Bronchial epithelial cell (primary cell): ENCODE measurements around the gene C6. TPM values are rescaled to one million over a fixed set of nuclear protein-coding genes. Genes with fewer than 3 reads are reported as not detected.
"Not testable (repeated sequence)": the region's sequence is repeated elsewhere in the genome, so short reads cannot be mapped to it uniquely, and the experiment has no call there.

ENCODE experiments used
- DNase-seq: peaks from one replicate; pipeline ENCODE4 v3.0.0-alpha.2; 2010; ENCODE audit warnings: low read depth
- FAIRE-seq: peaks from 2 replicates; lab custom pipeline; 2011; peaks lifted over from hg19 to GRCh38; lab: Jason Lieb, UNC
- H3K27me3 ChIP-seq: 2 replicates; pipeline ENCODE4 v1.5.1; 2011; ENCODE audit warnings: low read length; ENCODE audit not compliant: control insufficient read depth, insufficient read depth
- H3K36me3 ChIP-seq: 2 replicates; pipeline ENCODE4 v1.5.1; 2011; ENCODE audit warnings: low read length; ENCODE audit not compliant: control insufficient read depth, insufficient read depth
- H3K4me3 ChIP-seq: 2 replicates; pipeline ENCODE4 v1.5.1; 2011; ENCODE audit warnings: mild to moderate bottlenecking, low read depth, low read length, control low read depth
- CTCF ChIP-seq: IDR thresholded peaks from 2 replicates; pipeline ENCODE4 v1.5.1; 2011; ENCODE audit warnings: mild to moderate bottlenecking, moderate library complexity, low read length, control low read depth, inconsistent platforms; ENCODE audit not compliant: insufficient read depth, severe bottlenecking
- total RNA-seq: library from RNA; depleted of rRNA; stranded (reverse); fragments of >200 nt; gene quantifications from 2 replicates; pipeline ENCODE4 v1.2.1, GENCODE V29; 2014

C6 gene
- total RNA-seq, 1 donor from 2014 or later = not detected

DNA sequence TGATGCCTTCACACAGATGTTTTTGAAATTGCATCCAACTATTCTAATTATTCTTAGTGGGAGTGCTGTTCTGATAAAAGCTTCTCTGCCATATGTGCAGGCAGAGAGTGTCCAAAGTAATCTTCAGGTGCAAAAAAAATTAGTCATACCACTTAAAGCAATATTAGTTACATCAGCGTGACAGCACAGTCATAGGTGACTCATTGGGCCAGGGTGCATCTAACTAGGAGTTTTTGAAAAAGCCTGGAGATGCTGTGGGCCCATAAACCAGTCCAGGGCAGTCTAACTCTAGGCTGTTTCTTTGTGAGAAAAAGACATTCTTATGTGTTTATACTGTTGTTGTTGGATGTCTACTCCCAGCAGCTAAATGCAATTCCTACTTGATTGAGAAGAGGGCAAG is 33.0 kb upstream of the C6 start:
- FAIRE-seq = peak; percentile 80
- DNase-seq = peak; percentile 86

DNA sequence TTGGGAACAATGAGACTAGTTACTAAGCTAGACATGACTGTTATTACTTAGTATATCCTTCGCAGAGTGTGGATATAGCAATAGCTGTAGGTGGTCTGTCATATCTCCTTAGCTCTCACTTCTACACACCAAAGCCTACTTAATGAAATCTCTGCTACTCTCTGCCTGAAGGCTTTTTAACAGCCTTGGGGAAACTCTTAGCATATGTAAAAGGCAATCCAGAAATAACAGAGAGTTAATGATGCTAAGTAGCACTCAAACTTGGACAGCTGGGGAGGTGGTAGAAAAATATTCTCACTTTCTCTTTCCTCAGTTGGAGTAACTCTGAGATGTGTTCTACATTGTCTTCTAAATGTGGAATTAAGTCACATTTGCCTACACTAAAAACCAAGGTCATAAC is 30.2 kb upstream of the C6 start:
- DNase-seq (no peak), FAIRE-seq (no peak)
- no peaks in the 10 kb centered on the region for H3K36me3 ChIP-seq
- TF ChIP-seq CTCF = no peak
- no peaks in the 10 kb centered on the region for H3K27me3 ChIP-seq
- no peak overlapping the region for H3K4me3 ChIP-seq

More for the DNA sequence above, 33.0 kb upstream of the C6 start:
- Histone ChIP-seq H3K36me3 (no peaks in the 10 kb centered on the region), H3K4me3 (no peak overlapping the region), H3K27me3 (no peaks in the 10 kb centered on the region)
- no peak for TF ChIP-seq CTCF

GRCh38 chr5:41240985-41241384 is 27.7 kb upstream of the C6 start:
- TF ChIP-seq CTCF = no peak
- Histone ChIP-seq H3K4me3 (no peak overlapping the region), H3K27me3 (no peaks in the 10 kb centered on the region), H3K36me3 (no peaks in the 10 kb centered on the region)
- FAIRE-seq = no peak
- no peak for DNase-seq

GRCh38 chr5:41240390-41240789 is 27.1 kb upstream of the C6 start:
- Histone ChIP-seq H3K27me3 (no peaks in the 10 kb centered on the region), H3K4me3 (no peak overlapping the region), H3K36me3 (no peaks in the 10 kb centered on the region)
- TF ChIP-seq CTCF = no peak
- DNase-seq (no peak), FAIRE-seq (no peak)

DNA sequence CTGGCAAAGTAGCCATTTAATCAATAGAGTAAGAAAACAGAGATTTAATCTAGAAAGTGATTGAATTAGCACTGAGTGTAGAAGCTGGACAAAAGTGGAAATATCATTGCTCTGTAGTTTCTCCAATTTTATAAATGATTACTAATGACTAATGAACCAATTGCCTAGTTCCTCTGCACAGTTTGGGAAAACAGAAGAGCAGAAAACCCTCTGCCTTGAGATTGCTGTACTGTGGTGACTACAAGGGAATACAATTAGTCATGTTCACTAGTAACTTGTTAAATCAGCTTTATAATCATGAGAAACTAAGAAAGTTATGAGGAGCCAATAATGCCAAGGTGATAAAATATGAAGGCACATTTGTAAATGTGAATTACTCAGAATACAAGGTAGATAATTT is 21.1 kb upstream of the C6 start:
- no peak overlapping the region for H3K4me3 ChIP-seq
- H3K36me3 ChIP-seq = no peaks in the 10 kb centered on the region
- TF ChIP-seq CTCF = no peak
- H3K27me3 ChIP-seq = no peaks in the 10 kb centered on the region
- DNase-seq = no peak
- no peak for FAIRE-seq

- Histone ChIP-seq H3K4me3 (no peak overlapping the region), H3K36me3 (no peaks in the 10 kb centered on the region), H3K27me3 (no peaks in the 10 kb centered on the region)
- no peak for TF ChIP-seq CTCF
- FAIRE-seq (no peak), DNase-seq (no peak)
Observed at GRCh38 chr5:41232797-41233196, 19.5 kb upstream of the C6 start.

GRCh38 chr5:41230276-41230675 is 16.9 kb upstream of the C6 start:
- not testable (repeated sequence) for DNase-seq, H3K36me3 ChIP-seq, H3K27me3 ChIP-seq, FAIRE-seq, H3K4me3 ChIP-seq
